ENCODE data around the gene HSPA1B.
"Not testable (repeated sequence)": the region's sequence is repeated elsewhere in the genome, so short reads cannot be mapped to it uniquely, and the experiment has no call there.

HSPA1B gene

GRCh38 chr6:31799781-31800180 lies 27.8 kb upstream of the HSPA1B start:
- no peak for DNase-seq

GRCh38 chr6:31801031-31801927 lies 26.3 kb upstream of the HSPA1B start:
- not testable (repeated sequence) for DNase-seq

- no peak for DNase-seq
These were observed 21.5 kb upstream of the HSPA1B start for GRCh38 chr6:31805939-31806469.

- DNase-seq = peak; percentile 93
These were observed 20.9 kb upstream of the HSPA1B start, which contains the start of gene LSM2 for GRCh38 chr6:31806470-31807272. Gene LSM2, minus strand, starts transcription at chr6:31806966. Its CDS starts 209 bp downstream, at chr6:31806757.

GRCh38 chr6:31808599-31808998 lies 18.9 kb upstream of the HSPA1B start:
- DNase-seq = not testable (repeated sequence)

- DNase-seq = no peak
These were observed 15.9 kb upstream of the HSPA1B start for GRCh38 chr6:31811645-31812044.

GRCh38 chr6:31813465-31813849 lies 14.1 kb upstream of the HSPA1B start:
- no peak for DNase-seq

- peak; percentile 98 for DNase-seq
These were observed 12.9 kb upstream of the HSPA1B start for GRCh38 chr6:31814677-31815024.

- DNase-seq = peak; percentile 98
These were observed 12.3 kb upstream of the HSPA1B start, which contains the start of the genes HSPA1A and HSPA1L for GRCh38 chr6:31815025-31815838. Gene HSPA1A, plus strand, starts transcription at chr6:31815543. Its CDS starts 214 bp downstream, at chr6:31815757. Gene HSPA1L, minus strand, starts transcription at chr6:31815283. Its CDS starts 3,311 bp downstream, at chr6:31811972.

GRCh38 chr6:31817133-31817928 lies 10.2 kb upstream of the HSPA1B start:
- not testable (repeated sequence) for DNase-seq

GRCh38 chr6:31817929-31818511 lies 9.5 kb upstream of the HSPA1B start:
- DNase-seq = not testable (repeated sequence)

- no peak for DNase-seq
These were observed 7.7 kb upstream of the HSPA1B start for GRCh38 chr6:31819871-31820299.

- not testable (repeated sequence) for DNase-seq
These were observed 7.1 kb upstream of the HSPA1B start for GRCh38 chr6:31820399-31820798.

- DNase-seq = peak; percentile 56
These were observed 6.1 kb upstream of the HSPA1B start for GRCh38 chr6:31821301-31822035.

- DNase-seq = peak; percentile 63
These were observed 5.3 kb upstream of the HSPA1B start for GRCh38 chr6:31822036-31822821.

- DNase-seq = not testable (repeated sequence)
These were observed 3.8 kb upstream of the HSPA1B start for GRCh38 chr6:31823592-31824196.

- DNase-seq = no peak
These were observed 2.0 kb upstream of the HSPA1B start for GRCh38 chr6:31825553-31825952.

- DNase-seq = no peak
These were observed 699 bp upstream of the HSPA1B start for GRCh38 chr6:31826793-31827285.

Measured in kidney glomerular epithelial cell (primary cell).